Activated CD4-positive, alpha-beta memory T cell treated with anti-CD3 and anti-CD28 coated beads for 36 hours (primary cell): Measurements from ENCODE around the gene ACVRL1. TPM values are rescaled to one million over a fixed set of nuclear protein-coding genes. Genes with fewer than 3 reads are reported as not detected.
A peak's percentile ranks its signal among the peaks of the same experiment; 100 is the strongest.

Experiments used
- CTCF ChIA-PET: fragments of 350-600 bp; sonication (Branson Sonifier 250); formaldehyde crosslinking; loops from one replicate; lab custom pipeline; 2021; ENCODE audit warnings: antibody characterized with exemption, inconsistent platforms; lab: Charles Lee
- POLR2A ChIA-PET: fragments of 350-600 bp; sonication (Branson Sonifier 250); formaldehyde crosslinking; loops from one replicate; lab custom pipeline; 2021; ENCODE audit warnings: antibody characterized with exemption; lab: Charles Lee
- DNase-seq: peaks from one replicate; pipeline ENCODE4 v3.0.0-alpha.2; 2020
- H3K27ac Mint-ChIP-seq: one replicate; pipeline ENCODE4 v1.8.0; 2021; ENCODE audit warnings: mixed read lengths
- H3K27me3 Mint-ChIP-seq: one replicate; pipeline ENCODE4 v1.8.0; 2021; ENCODE audit warnings: mixed read lengths
- H3K36me3 Mint-ChIP-seq: one replicate; pipeline ENCODE4 v1.8.0; 2021; ENCODE audit warnings: mixed read lengths
- H3K4me1 Mint-ChIP-seq: one replicate; pipeline ENCODE4 v1.8.0; 2021; ENCODE audit warnings: low read depth, mixed read lengths
- H3K4me3 Mint-ChIP-seq: one replicate; pipeline ENCODE4 v1.8.0; 2021; ENCODE audit warnings: mild to moderate bottlenecking, mixed read lengths
- H3K9me3 Mint-ChIP-seq: one replicate; pipeline ENCODE4 v1.8.0; 2021; ENCODE audit warnings: mixed read lengths
- intact Hi-C: fragments of 100-400 bp; cut with micrococcal nuclease; formaldehyde crosslinking; loops from one replicate; pipeline ENCODE4 v1.15.1; 2023
- total RNA-seq, 2 experiments: library from RNA; stranded (reverse); gene quantifications; one replicate each; pipeline ENCODE4 v1.2.3, GENCODE V29; 2021

The ACVRL1 gene
- total RNA-seq, 2 experiments from 2014 or later = not detected

DNA sequence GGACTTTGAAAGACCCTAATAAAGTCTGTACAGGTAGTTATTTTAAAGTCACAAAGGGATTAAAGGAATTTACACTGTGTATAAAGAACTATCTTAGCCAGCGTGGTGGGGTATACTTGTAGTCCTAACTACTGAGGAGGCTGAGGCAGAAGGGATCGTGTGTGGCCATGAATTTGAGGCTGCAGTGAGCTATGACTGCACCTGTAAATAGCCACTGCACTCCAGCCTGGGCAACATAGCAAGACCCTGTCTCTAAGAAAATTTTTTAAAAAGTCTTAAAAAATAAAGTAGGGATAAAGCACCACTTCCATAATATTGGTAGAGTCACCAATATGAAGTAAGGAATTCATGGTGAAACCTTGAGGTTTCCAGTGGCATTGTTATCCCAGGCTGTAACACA lies 62.3 kb downstream of the ACVRL1 start:
- no peaks in the 10 kb centered on the region for H3K9me3 Mint-ChIP-seq
- no peak for DNase-seq
- ChIA-PET CTCF (interaction anchor here (1.0 to 3.1 kb wide), 5 partner anchors 11 to 155 kb away, joined by 3 to 21 read pairs (median 6); no protein-coding TSS in a partner anchor), POLR2A (no interaction called here)
- H3K4me1 Mint-ChIP-seq = peaks cover 47% of the 10 kb centered on the region
- no peak overlapping the region for H3K4me3 Mint-ChIP-seq
- intact Hi-C loops = loop anchor here (2.0 to 10.0 kb wide), 3 partner anchors 43 to 601 kb away; partner anchors contain the start of gene GALNT6
- peaks cover 6% of the 10 kb centered on the region for H3K27me3 Mint-ChIP-seq
- H3K36me3 Mint-ChIP-seq = no peaks in the 10 kb centered on the region
- H3K27ac Mint-ChIP-seq = no peak overlapping the region

DNA sequence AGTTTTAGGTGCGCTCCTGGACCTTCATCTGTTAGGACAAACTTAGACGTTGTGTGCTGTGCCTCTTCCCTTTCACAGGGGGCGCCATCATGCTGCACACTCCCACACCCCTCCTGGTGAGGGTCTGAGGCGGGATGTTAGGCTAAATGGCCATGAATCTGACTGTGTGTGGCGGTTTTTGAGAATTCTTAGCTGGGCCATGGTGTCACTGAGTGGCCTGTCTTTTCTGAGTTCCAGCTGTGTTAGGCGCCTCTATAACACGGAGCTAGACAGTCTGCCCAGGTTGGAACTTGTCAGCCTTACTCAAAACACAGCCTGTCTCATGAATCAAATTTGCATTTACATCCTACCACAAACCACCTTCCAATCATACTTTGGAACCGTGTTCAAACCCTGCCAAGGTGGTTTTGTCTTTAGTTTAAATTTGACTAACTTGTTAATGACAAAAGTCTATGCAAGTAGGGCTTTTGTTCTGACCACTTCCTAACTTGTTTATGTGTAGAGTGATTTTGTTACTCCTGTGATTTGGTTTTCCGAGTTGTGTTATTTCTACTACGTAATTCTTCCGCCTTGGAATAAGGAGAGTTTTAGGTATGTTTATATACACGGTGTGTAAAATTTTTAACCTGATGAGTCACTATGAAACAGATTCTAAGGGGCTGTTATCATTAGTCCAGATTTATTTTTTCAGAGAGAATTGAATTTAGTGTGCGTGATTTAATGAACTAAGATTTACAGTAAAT lies 63.8 kb downstream of the ACVRL1 start:
- CTCF ChIA-PET = interaction anchor here (0.6 to 3.6 kb wide), 25 partner anchors 9 to 917 kb away, joined by 3 to 21 read pairs (median 4); partner anchors contain the start of gene ACVR1B
- Mint-ChIP-seq H3K27ac (peak overlapping the region; percentile 66), H3K4me3 (peak overlapping the region; percentile 67), H3K4me1 (peaks cover 61% of the 10 kb centered on the region), H3K36me3 (peaks cover 6% of the 10 kb centered on the region), H3K27me3 (peaks cover 6% of the 10 kb centered on the region), H3K9me3 (no peaks in the 10 kb centered on the region)
- DNase-seq = peak; percentile 75
- intact Hi-C loops = loop anchor here (1.0 to 10.0 kb wide), 6 partner anchors 20 to 602 kb away; partner anchors contain the start of genes ACVR1B and GALNT6
- POLR2A ChIA-PET = interaction anchor here (0.8 to 1.7 kb wide), 4 partner anchors 9 to 150 kb away, joined by 3 to 5 read pairs (median 4); no protein-coding TSS in a partner anchor

DNA sequence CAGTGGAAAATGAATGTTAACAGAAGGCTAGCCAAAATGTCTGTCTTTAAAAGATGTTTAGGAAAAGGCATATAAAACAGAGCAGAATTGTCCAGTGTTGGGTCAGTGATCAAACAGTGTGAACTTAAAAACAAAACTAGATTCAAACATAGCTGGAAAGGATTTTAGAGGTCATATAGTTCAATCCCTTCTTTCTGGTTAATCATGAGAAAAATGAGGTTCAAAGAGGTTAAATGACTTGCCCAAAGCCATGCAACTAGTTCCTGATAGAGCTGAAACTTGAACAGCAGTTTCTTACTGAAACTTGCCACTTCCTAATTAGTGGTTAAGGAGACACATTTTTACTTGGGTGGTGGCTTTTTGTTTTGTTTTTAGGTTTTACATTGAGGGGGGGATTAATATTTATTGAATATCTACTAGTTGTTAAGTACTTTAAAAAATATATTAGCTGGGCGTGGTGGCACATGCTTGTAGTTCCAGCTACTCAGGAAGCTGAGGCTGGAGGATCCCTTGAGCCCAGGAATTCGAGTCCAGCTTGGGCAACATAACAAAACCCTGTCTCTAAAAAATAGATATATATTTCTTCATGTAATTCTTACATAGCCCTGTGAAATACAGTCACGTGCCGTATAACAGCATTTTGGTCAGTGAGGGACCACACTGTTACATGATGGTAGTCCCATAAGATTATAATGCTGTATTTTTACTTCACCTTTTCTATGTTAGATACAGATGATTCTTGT lies 64.5 kb downstream of the ACVRL1 start:
- no peak for DNase-seq
- peak overlapping the region; percentile 51 for H3K27ac Mint-ChIP-seq
- H3K36me3 Mint-ChIP-seq = peaks cover 13% of the 10 kb centered on the region
- ChIA-PET POLR2A (interaction anchor here (1.7 kb wide), 1 partner anchor 53 kb away, joined by 3 read pairs; no protein-coding TSS in a partner anchor), CTCF (interaction anchor here (0.7 to 3.6 kb wide), 11 partner anchors 9 to 602 kb away, joined by 3 to 21 read pairs (median 9); no protein-coding TSS in a partner anchor)
- H3K4me3 Mint-ChIP-seq = no peak overlapping the region
- H3K9me3 Mint-ChIP-seq = no peaks in the 10 kb centered on the region
- peaks cover 69% of the 10 kb centered on the region for H3K4me1 Mint-ChIP-seq
- H3K27me3 Mint-ChIP-seq = peaks cover 6% of the 10 kb centered on the region
- intact Hi-C loops = loop anchor here (1.0 to 10.0 kb wide), 6 partner anchors 21 to 603 kb away; partner anchors contain the start of genes ACVR1B and GALNT6

- intact Hi-C loops = loop anchor here (10.0 kb wide), 1 partner anchor 578 kb away; the partner anchor contains the start of gene GALNT6
- peaks cover 6% of the 10 kb centered on the region for H3K27me3 Mint-ChIP-seq
These were observed 65.1 kb downstream of the ACVRL1 start for GRCh38 chr12:51972422-51972812.

GRCh38 chr12:51972849-51973273 lies 65.6 kb downstream of the ACVRL1 start:
- Mint-ChIP-seq H3K27me3 (peaks cover 6% of the 10 kb centered on the region), H3K4me1 (peaks cover 71% of the 10 kb centered on the region), H3K4me3 (no peak overlapping the region), H3K9me3 (no peaks in the 10 kb centered on the region), H3K36me3 (peaks cover 18% of the 10 kb centered on the region), H3K27ac (no peak overlapping the region)
- intact Hi-C loops = loop anchor here (10.0 kb wide), 1 partner anchor 578 kb away; the partner anchor contains the start of gene GALNT6
- peak; percentile 85 for DNase-seq
- ChIA-PET CTCF (interaction anchor here (1.8 to 3.6 kb wide), 6 partner anchors 8 to 604 kb away, joined by 6 to 21 read pairs (median 16); no protein-coding TSS in a partner anchor), POLR2A (no interaction called here)

More at GRCh38 chr12:51972422-51972812, 65.1 kb downstream of the ACVRL1 start:
- H3K27ac Mint-ChIP-seq = no peak overlapping the region
- POLR2A ChIA-PET = interaction anchor here (1.7 kb wide), 1 partner anchor 53 kb away, joined by 3 read pairs; no protein-coding TSS in a partner anchor
- no peaks in the 10 kb centered on the region for H3K9me3 Mint-ChIP-seq
- CTCF ChIA-PET = interaction anchor here (0.7 to 3.6 kb wide), 8 partner anchors 9 to 603 kb away, joined by 4 to 21 read pairs (median 13); no protein-coding TSS in a partner anchor
- peaks cover 15% of the 10 kb centered on the region for H3K36me3 Mint-ChIP-seq
- H3K4me1 Mint-ChIP-seq = peaks cover 71% of the 10 kb centered on the region
- no peak overlapping the region for H3K4me3 Mint-ChIP-seq
- DNase-seq = no peak

Other genes with a start within 250 kb of the ACVRL1 start
- gene FIGNL2, start 58.8 kb upstream of the ACVRL1 start, total RNA-seq = under 1 TPM; 0.29 to 0.31 TPM
- gene ANKRD33, start 19.4 kb upstream of the ACVRL1 start, total RNA-seq = not detected
- gene ACVR1B, start 44.2 kb downstream of the ACVRL1 start, total RNA-seq = 1 to 10 TPM; 8.0 to 8.3 TPM
- gene TAMALIN, start 99.4 kb downstream of the ACVRL1 start, total RNA-seq = 10 to 100 TPM; 15.1 to 18.7 TPM
- gene NR4A1, start 143.9 kb downstream of the ACVRL1 start, total RNA-seq = 10 to 100 TPM; 64.2 to 68.2 TPM
- 10 to 100 TPM; 35.7 to 38.0 TPM for gene ATG101, start 162.5 kb downstream of the ACVRL1 start, total RNA-seq
- not detected for gene SMIM41, start 172.2 kb downstream of the ACVRL1 start, total RNA-seq